Retina (tissue), 1 donor: ENCODE data around the gene NCBP1.

Source experiments
- DNase-seq: peaks from one replicate; pipeline ENCODE4 v3.0.0-alpha.2; 2016

The NCBP1 gene

GRCh38 chr9:97627624-97628023 lies 6.0 kb upstream of the NCBP1 start:
- no peak for DNase-seq

GRCh38 chr9:97628668-97629067 lies 5.0 kb upstream of the NCBP1 start:
- no peak for DNase-seq

GRCh38 chr9:97629156-97629555 lies 4.5 kb upstream of the NCBP1 start:
- no peak for DNase-seq

- DNase-seq, result no peak
Observed at GRCh38 chr9:97630591-97630990, 3.0 kb upstream of the NCBP1 start.

GRCh38 chr9:97632248-97632984 lies 1.2 kb upstream of the NCBP1 start:
- DNase-seq, result no peak

GRCh38 chr9:97633859-97634490 lies 354 bp downstream of the NCBP1 start:
- DNase-seq, result no peak

GRCh38 chr9:97635026-97635425 lies 1.4 kb downstream of the NCBP1 start:
- no peak for DNase-seq

- DNase-seq, result no peak
Observed at GRCh38 chr9:97636903-97637302, 3.3 kb downstream of the NCBP1 start.

- no peak for DNase-seq
Observed at GRCh38 chr9:97638666-97639065, 5.0 kb downstream of the NCBP1 start.

- no peak for DNase-seq
Observed at GRCh38 chr9:97640325-97640724, 6.7 kb downstream of the NCBP1 start.

GRCh38 chr9:97645720-97646119 lies 12.1 kb downstream of the NCBP1 start:
- DNase-seq, result no peak

- DNase-seq, result no peak
Observed at GRCh38 chr9:97647996-97648395, 14.4 kb downstream of the NCBP1 start.

GRCh38 chr9:97651646-97652045 lies 18.0 kb downstream of the NCBP1 start:
- DNase-seq, result no peak

- DNase-seq, result no peak
Observed at GRCh38 chr9:97658707-97659106, 25.1 kb downstream of the NCBP1 start.

GRCh38 chr9:97659771-97660170 lies 26.1 kb downstream of the NCBP1 start:
- no peak for DNase-seq

- DNase-seq, result no peak
Observed at GRCh38 chr9:97660340-97660739, 26.7 kb downstream of the NCBP1 start.

GRCh38 chr9:97660847-97661246 lies 27.2 kb downstream of the NCBP1 start:
- DNase-seq, result no peak

- DNase-seq, result no peak
Observed at GRCh38 chr9:97665742-97666141, 32.1 kb downstream of the NCBP1 start.

- DNase-seq, result no peak
Observed at GRCh38 chr9:97666907-97667686, 33.5 kb downstream of the NCBP1 start.

GRCh38 chr9:97668485-97668884 lies 34.9 kb downstream of the NCBP1 start:
- no peak for DNase-seq

- no peak for DNase-seq
Observed at GRCh38 chr9:97670586-97670985, 37.0 kb downstream of the NCBP1 start.

- no peak for DNase-seq
Observed at GRCh38 chr9:97672403-97672802, 38.8 kb downstream of the NCBP1 start.

- DNase-seq, result no peak
Observed at GRCh38 chr9:97673922-97674321, 40.3 kb downstream of the NCBP1 start.

- DNase-seq, result no peak
Observed at GRCh38 chr9:97675655-97676054, 42.0 kb downstream of the NCBP1 start.
